Activated B cell treated with CpG ODN at 0.5 μM for 24 hours (primary cell): Measurements from ENCODE around the gene RSPH1. TPM values are rescaled to one million over a fixed set of nuclear protein-coding genes. Genes with fewer than 3 reads are reported as not detected.

Experiments used
- ATAC-seq: fragments of 200-7000 bp; cut with Tn5 transposase; one replicate; pipeline ENCODE4 v1.10.0; 2021; ENCODE audit warnings: low read depth, mild to moderate bottlenecking, moderate library complexity
- CTCF ChIA-PET: fragments of 350-600 bp; sonication (Branson Sonifier 250); formaldehyde crosslinking; loops from one replicate; lab custom pipeline; 2021; ENCODE audit warnings: antibody characterized with exemption; lab: Charles Lee
- POLR2A ChIA-PET: fragments of 350-600 bp; sonication (Branson Sonifier 250); formaldehyde crosslinking; loops from one replicate; lab custom pipeline; 2021; ENCODE audit warnings: antibody characterized with exemption; lab: Charles Lee
- DNase-seq: peaks from one replicate; pipeline ENCODE4 v3.0.0; 2022
- H3K27ac Mint-ChIP-seq: one replicate; pipeline ENCODE4 v1.8.0; 2020; ENCODE audit warnings: mixed read lengths
- H3K27me3 Mint-ChIP-seq: one replicate; pipeline ENCODE4 v1.8.0; 2021; ENCODE audit warnings: mixed read lengths
- H3K36me3 Mint-ChIP-seq: one replicate; pipeline ENCODE4 v1.8.0; 2021; ENCODE audit warnings: low read depth, mixed read lengths
- H3K4me1 Mint-ChIP-seq: one replicate; pipeline ENCODE4 v1.8.0; 2021; ENCODE audit warnings: mixed read lengths
- H3K4me3 Mint-ChIP-seq: one replicate; pipeline ENCODE4 v1.8.0; 2020; ENCODE audit warnings: mild to moderate bottlenecking, mixed read lengths
- H3K9me3 Mint-ChIP-seq: one replicate; pipeline ENCODE4 v1.8.0; 2020; ENCODE audit warnings: mixed read lengths
- CTCF ChIP-seq: fragments of 200-600 bp; IDR thresholded peaks from one replicate; pipeline ENCODE4 v1.8.0; 2022; ENCODE audit warnings: antibody characterized with exemption, mild to moderate bottlenecking
- intact Hi-C: fragments of 100-400 bp; cut with micrococcal nuclease; formaldehyde crosslinking; loops from one replicate; pipeline ENCODE4 v1.15.1; 2024
- total RNA-seq: library from RNA; stranded (reverse); gene quantifications from 2 replicates; pipeline ENCODE4 v1.2.3, GENCODE V29; 2022

RSPH1 gene
- total RNA-seq, 1 donor from 2014 or later = 0.38 TPM

GRCh38 chr21:42500225-42500624 lies 4.2 kb upstream of the RSPH1 start:
- H3K27ac Mint-ChIP-seq = no peak overlapping the region
- no peaks in the 10 kb centered on the region for H3K36me3 Mint-ChIP-seq
- no peak for TF ChIP-seq CTCF
- no peaks in the 10 kb centered on the region for H3K27me3 Mint-ChIP-seq
- H3K4me1 Mint-ChIP-seq = peaks cover 31% of the 10 kb centered on the region
- ATAC-seq (no peak), DNase-seq (no peak)
- ChIA-PET POLR2A (no interaction called here), CTCF (no interaction called here)
- no peaks in the 10 kb centered on the region for H3K9me3 Mint-ChIP-seq
- H3K4me3 Mint-ChIP-seq = no peak overlapping the region
- intact Hi-C loops = no loop called here

GRCh38 chr21:42499444-42500112 lies 3.6 kb upstream of the RSPH1 start:
- no peaks in the 10 kb centered on the region for H3K9me3 Mint-ChIP-seq
- ChIA-PET CTCF (no interaction called here), POLR2A (no interaction called here)
- no peak for ATAC-seq
- H3K36me3 Mint-ChIP-seq = no peaks in the 10 kb centered on the region
- DNase-seq = no peak
- H3K27ac Mint-ChIP-seq = no peak overlapping the region
- no peak for TF ChIP-seq CTCF
- intact Hi-C loops = loop anchor here (5.0 kb wide), 1 partner anchor 473 kb away; the partner anchor contains the start of gene PKNOX1
- H3K4me1 Mint-ChIP-seq = peaks cover 25% of the 10 kb centered on the region
- H3K27me3 Mint-ChIP-seq = no peaks in the 10 kb centered on the region
- H3K4me3 Mint-ChIP-seq = no peak overlapping the region

- Mint-ChIP-seq H3K27ac (no peak overlapping the region), H3K4me3 (no peak overlapping the region), H3K4me1 (peaks cover 13% of the 10 kb centered on the region), H3K9me3 (no peaks in the 10 kb centered on the region), H3K36me3 (no peaks in the 10 kb centered on the region), H3K27me3 (no peaks in the 10 kb centered on the region)
- intact Hi-C loops = loop anchor here (5.0 kb wide), 1 partner anchor 474 kb away; the partner anchor contains the start of gene PKNOX1
- no peak for TF ChIP-seq CTCF
- CTCF ChIA-PET = interaction anchor here (1.4 kb wide), 1 partner anchor 38 kb away, joined by 4 read pairs; no protein-coding TSS in a partner anchor
- POLR2A ChIA-PET = no interaction called here
- ATAC-seq (no peak), DNase-seq (no peak)
These were observed 2.0 kb upstream of the RSPH1 start for GRCh38 chr21:42498012-42498411.

GRCh38 chr21:42496839-42497202 lies 797 bp upstream of the RSPH1 start:
- DNase-seq (no peak), ATAC-seq (no peak)
- Mint-ChIP-seq H3K27me3 (no peaks in the 10 kb centered on the region), H3K4me3 (peak overlapping the region; percentile 88), H3K36me3 (no peaks in the 10 kb centered on the region), H3K9me3 (no peaks in the 10 kb centered on the region), H3K4me1 (peaks cover 13% of the 10 kb centered on the region), H3K27ac (peak overlapping the region; percentile 83)
- intact Hi-C loops = loop anchor here (1.0 to 5.0 kb wide), 9 partner anchors 8 to 618 kb away; partner anchors contain the start of genes PKNOX1 and PRDM15
- CTCF ChIA-PET = interaction anchor here (0.9 to 1.4 kb wide), 2 partner anchors 15 to 39 kb away, joined by 3 to 4 read pairs; no protein-coding TSS in a partner anchor
- TF ChIP-seq CTCF = no peak
- POLR2A ChIA-PET = interaction anchor here (0.7 to 2.1 kb wide), 7 partner anchors 15 to 100 kb away, joined by 3 to 9 read pairs (median 5); partner anchors contain the start of gene SLC37A1

GRCh38 chr21:42495765-42496119 lies 282 bp downstream of the RSPH1 start:
- TF ChIP-seq CTCF = no peak
- Mint-ChIP-seq H3K4me1 (peaks cover 13% of the 10 kb centered on the region), H3K36me3 (no peaks in the 10 kb centered on the region), H3K27me3 (peaks cover 3% of the 10 kb centered on the region), H3K9me3 (no peaks in the 10 kb centered on the region), H3K27ac (peak overlapping the region; percentile 83), H3K4me3 (peak overlapping the region; percentile 88)
- DNase-seq (no peak), ATAC-seq (no peak)
- ChIA-PET POLR2A (interaction anchor here (0.5 to 2.1 kb wide), 7 partner anchors 10 to 40 kb away, joined by 3 to 9 read pairs (median 5); partner anchors contain the start of gene SLC37A1), CTCF (no interaction called here)
- intact Hi-C loops = loop anchor here (1.0 to 5.0 kb wide), 9 partner anchors 10 to 616 kb away; partner anchors contain the start of genes PKNOX1 and PRDM15
